ENCODE measurements around the gene ZRSR2.

Gene ZRSR2

DNA sequence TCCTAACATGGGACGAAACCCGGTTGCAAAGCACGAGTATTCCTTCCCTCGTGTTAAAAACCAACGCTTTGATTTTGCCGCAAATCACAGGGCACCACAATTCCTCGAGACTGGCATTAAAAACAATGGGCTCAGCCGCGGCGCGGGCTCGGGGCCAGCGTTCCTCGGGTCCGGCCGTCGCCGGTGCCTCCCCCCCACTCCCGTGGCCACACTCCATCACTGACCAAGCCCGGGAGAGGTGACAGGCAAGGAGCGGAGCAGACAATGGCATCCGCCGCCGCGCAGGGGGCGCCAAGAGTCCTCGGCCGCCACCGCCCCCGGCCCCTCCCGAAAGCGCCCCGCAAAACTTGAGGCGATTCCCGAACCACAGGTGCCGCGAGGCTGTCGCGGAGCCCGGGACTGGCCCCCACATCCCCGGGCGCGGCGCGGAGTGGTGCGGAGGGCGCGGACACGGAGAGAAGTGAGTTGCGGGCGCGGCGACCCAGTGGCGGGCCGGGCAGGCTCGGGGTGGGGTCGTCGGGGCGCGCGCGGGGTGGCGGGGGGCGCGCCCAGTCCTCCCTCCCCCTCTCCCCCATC, 63.9 kb downstream of the ZRSR2 start:
- DNase-seq = peak; percentile 46

DNA sequence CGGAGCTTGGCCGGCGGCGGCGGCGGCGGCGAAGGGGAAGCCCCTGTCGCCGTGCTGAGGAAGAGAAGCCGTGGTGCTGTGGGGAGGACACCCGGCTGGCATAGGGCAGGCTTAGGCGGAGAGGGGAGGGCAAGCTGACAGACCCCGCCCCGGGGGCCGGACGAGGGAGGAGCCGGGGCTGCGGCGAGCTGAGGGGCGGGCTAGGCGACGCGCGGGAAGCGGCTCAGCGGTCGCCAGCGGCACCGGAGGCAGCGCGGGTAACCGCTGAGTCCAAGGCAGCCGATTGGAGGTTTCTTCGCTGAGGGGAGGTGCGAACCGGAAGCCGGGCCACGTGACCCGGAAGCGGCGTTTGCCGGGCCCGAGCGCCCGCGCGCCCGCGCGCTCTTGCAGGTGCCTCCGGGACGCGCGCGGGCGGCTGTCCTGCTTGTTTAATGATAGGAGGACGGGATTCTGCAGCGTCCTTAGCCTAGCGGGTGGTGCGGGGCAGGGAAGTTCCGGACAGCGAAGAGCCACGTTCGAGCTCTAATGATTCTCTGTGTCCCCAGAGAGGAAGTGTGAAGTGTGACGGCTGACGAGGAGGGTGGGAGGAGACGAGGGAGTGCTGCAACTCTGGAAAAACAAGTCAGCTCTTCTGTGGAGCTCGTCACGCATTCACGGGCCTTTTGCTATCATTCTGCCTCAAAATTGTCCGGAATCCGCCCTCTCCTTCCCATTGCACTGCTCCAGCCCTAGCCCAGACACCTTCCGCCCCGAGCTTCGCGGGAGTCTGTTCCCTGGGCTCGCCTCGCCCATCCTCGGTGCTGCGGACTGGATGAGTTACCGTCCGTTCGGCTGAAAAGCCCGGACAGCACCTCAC, 64.7 kb downstream of the ZRSR2 start, which contains the start of gene AP1S2:
TSS of gene AP1S2 (minus strand) at position 102 of the 856 bp plus-strand sequence. CDS start 2,289 bp downstream, outside the sequence.
- peak; percentile 91 for DNase-seq

DNA sequence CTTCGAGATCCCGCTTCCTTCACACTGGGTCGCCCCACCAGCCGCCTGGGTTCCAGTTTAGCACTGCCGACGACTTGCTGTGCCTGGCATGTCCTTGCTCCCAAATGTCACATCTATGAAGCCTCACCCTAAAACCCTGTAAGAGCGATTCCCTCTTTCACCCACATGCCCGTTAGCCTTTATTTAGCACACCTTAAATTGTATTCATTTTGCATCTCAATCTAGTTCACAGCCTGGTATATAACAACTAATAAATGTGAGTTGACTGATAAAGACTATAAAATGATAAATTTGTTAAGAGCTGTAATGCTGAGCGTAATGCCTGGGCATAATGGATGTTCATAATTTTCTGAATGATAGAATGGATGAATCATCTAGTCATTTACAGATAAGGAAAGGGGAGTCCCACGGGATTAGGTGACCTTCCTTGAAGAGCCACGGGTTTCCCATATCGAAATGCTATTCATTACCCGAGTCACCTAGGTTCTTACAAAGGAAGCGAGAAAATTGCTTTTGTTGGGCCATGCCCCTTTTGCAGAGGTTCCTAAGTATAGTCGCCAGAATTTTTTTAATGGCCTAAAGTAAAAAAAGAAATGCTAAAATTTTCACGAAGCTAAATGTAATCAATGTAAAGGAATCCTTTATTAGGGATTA, 65.4 kb downstream of the ZRSR2 start:
- DNase-seq = no peak

DNA sequence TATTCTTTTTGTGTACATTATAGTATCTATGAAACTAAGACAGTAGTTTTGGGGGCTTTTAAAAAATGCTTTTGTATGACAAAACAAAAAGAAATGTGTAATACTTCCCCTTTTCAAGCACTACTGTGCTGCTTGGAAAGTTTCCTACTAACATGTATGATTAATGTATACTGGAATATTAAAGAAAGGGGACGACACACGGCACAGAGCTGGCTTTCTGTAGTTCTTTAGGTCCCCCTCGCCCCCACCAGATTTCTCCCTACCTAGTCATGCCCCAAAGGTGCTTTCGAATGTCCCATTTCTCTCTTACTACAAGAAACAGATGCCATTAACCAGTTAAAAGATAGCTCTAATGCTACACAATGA, 65.9 kb downstream of the ZRSR2 start:
- DNase-seq = no peak

- DNase-seq = no peak
These were observed 66.4 kb downstream of the ZRSR2 start for GRCh38 chrX:15856636-15857035.

DNA sequence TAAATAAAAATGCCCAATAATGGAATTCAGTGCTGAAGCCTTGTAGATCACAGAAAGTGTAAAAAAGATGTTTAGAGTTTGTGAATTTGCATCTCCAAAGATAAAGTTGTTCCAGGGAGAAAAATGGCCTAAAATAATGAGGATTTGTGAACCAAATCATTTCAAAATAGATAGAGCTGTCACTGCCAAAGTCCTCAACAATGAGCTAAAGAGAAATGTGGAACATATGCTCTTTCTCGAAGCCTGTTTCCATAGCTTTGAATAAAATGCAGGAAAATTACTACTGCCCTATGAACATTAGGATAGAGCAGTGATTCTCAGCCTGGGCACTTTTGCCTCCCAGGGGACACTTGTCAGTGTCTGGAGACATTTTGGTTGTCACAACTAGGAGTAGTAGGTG, 67.8 kb downstream of the ZRSR2 start:
- no peak for DNase-seq

GRCh38 chrX:15860921-15861320, 70.6 kb downstream of the ZRSR2 start:
- DNase-seq = no peak

DNA sequence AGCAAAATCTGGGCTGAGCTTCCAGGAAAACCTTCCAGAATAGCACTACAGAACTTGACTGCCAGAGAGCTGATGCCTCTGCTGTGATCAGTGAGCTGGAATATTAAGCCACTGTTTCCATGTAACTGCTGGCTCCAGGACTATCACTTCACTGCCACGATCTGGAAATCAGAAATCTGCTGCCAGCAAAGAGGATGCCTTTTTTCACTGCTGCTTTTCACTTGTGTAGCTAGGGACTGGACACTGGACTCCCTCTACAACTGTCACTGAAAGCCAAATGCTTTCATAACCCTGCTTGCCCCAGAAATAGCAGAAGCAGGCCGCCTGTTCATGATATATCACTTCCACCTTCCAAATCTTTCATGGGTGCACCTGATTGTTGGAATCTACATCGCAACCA, 73.7 kb downstream of the ZRSR2 start:
- DNase-seq = no peak

GRCh38 chrX:15864629-15865028, 74.3 kb downstream of the ZRSR2 start:
- no peak for DNase-seq

DNA sequence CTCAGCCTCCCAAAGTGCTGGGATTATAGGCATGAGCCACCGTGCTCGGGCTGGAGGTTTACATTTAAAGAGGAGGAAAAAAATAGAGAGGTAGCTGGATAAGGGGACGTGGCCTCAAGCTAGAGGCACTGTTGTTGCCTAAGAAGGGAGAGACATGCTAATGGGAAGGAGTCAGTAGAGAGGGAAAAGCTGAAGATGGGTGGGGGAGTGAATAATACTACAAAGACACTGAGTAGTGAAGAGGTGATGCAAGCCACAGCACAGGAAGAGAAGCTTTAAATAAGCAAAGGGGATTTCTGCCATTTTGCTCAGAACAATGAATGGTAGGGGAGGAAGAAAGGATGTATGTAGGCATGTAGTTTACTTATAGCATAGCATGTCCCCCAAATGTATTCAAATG, 75.9 kb downstream of the ZRSR2 start:
- DNase-seq = no peak

DNA sequence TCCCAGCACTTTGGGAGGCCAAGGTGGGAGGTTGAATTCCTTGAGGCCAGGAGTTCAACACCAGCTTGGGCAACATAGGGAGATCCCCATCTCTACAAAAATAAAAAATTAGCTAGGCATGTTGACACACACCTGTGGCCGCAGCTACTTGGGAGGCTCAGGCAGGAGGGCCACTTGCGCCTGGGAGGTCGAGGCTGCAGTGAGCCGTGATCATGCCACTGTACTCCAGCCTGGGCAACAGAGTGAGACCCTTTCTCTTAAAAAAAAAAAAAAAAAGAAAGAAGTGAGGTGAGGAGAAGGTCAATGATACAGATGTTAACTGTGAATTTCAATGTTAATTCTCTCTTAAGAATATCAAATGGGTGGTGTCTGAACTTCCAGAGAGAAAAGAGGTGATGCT, 79.4 kb downstream of the ZRSR2 start:
- no peak for DNase-seq

DNA sequence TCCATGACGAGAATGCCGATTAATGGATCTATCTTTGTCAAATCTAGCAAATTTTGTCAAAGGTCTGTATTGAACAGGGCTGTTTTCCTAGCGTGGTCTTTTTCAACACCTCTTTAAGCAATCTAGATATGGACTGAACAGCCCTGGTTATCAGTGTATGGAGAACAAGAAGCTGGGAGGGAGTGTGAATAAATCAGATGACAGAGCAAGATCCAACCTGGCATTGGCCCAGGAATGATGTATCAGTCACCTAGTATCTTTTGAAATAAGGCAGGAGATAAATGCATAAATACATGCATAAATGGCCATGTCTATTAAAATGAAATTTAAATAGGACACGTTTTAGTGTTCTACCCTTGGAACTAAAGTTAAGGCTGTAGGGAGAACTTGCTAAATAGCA, 80.0 kb downstream of the ZRSR2 start:
- no peak for DNase-seq

All from stimulated activated CD8-positive, alpha-beta memory T cell treated with anti-CD3 and anti-CD28 coated beads, Interleukin-4, amount 100 ng/mL, for 48 hours (primary cell).